NT2/D1 (cell line): Measurements from ENCODE around the gene FEZ2.

ENCODE experiments used
- SUZ12 ChIP-seq: IDR thresholded peaks from 2 replicates; pipeline ENCODE4 v1.6.1; 2011; ENCODE audit not compliant: insufficient read length, insufficient read depth; ENCODE audit errors: extremely low read depth
- ZNF274 ChIP-seq: IDR thresholded peaks from 2 replicates; pipeline ENCODE4 v1.6.1; 2011; ENCODE audit warnings: mild to moderate bottlenecking, low read depth, low read length

DNA sequence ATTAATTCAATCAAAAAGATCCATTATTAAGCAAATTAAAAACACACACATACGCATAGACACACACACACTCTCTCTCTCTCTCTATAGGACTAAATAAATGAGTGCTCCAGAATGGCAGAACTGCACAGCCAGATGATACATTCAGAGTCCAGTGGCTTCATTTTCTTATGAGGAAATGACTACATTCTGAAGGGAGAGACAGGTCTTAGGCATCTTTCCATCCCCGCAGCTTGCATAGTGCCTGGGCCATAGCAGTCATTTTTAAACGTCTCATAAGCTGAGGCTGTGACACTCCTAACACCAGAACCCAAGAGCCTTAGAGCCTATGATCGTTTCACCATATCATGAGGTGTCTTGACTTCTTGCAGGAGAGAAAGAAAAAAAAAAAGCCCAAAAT is 31.1 kb downstream of the FEZ2 start:
- TF ChIP-seq SUZ12 (no peak), ZNF274 (no peak)
